Small intestine (tissue), 16 donors: Measurements from ENCODE around the gene SOCS2. TPM values are rescaled to one million over a fixed set of nuclear protein-coding genes. Genes with fewer than 3 reads are reported as not detected.
A peak's percentile ranks its signal among the peaks of the same experiment; 100 is the strongest.

Source experiments
- DNase-seq, 2 donors: peaks; one replicate each; pipeline versions ENCODE4 v3.0.0 to v3.0.0-alpha.2; 2013
- FAIRE-seq: peaks from 2 replicates; lab custom pipeline; 2012; peaks lifted over from hg19 to GRCh38; lab: Jason Lieb, UNC
- H3K27ac ChIP-seq, 3 donors: one replicate each; pipeline ENCODE4 v1.5.1; 2013; ENCODE audit warnings: low read length in 2 of 3, mild to moderate bottlenecking in 2 of 3, control low read depth in 1 of 3, inconsistent platforms in 1 of 3, low read depth in 1 of 3, moderate library complexity in 1 of 3
- H3K27me3 ChIP-seq, 3 donors: one replicate each; pipeline ENCODE4 v1.6.1; 2013; ENCODE audit warnings: low read length in 3 of 3, inconsistent platforms in 1 of 3; ENCODE audit not compliant: control insufficient read depth in 3 of 3, insufficient read depth in 3 of 3
- H3K36me3 ChIP-seq, 3 donors: one replicate each; pipeline ENCODE4 v1.6.1; 2013; ENCODE audit warnings: low read length in 3 of 3, inconsistent platforms in 1 of 3, low read depth in 1 of 3, mild to moderate bottlenecking in 1 of 3, moderate library complexity in 1 of 3; ENCODE audit not compliant: control insufficient read depth in 3 of 3, insufficient read depth in 2 of 3
- H3K4me1 ChIP-seq, 3 donors: one replicate each; pipeline ENCODE4 v1.6.1; 2013; ENCODE audit warnings: low read length in 2 of 3, inconsistent platforms in 1 of 3, low read depth in 1 of 3, mild to moderate bottlenecking in 1 of 3, moderate library complexity in 1 of 3; ENCODE audit not compliant: control insufficient read depth in 3 of 3, insufficient read depth in 2 of 3
- H3K4me3 ChIP-seq, 3 donors: one replicate each; pipeline ENCODE4 v1.5.1; 2013; ENCODE audit warnings: low read length in 3 of 3, control low read depth in 1 of 3, inconsistent platforms in 1 of 3, low read depth in 1 of 3, mild to moderate bottlenecking in 1 of 3, moderate library complexity in 1 of 3
- H3K9me3 ChIP-seq, 2 donors: one replicate each; pipeline ENCODE4 v1.6.1; 2013; ENCODE audit warnings: low read depth in 1 of 2, low read length in 1 of 2; ENCODE audit not compliant: control insufficient read depth in 2 of 2, insufficient read depth in 1 of 2
- WGBS, 3 donors: extraction: QIAGEN DNeasy Blood & Tissue Kit; methylation state at CpG; one replicate each; pipeline ENCODE4 v1.1.7; 2013; 5-methylcytosine and 5-hydroxymethylcytosine counted together
- long read RNA-seq, 10 donors: transcript quantifications; one replicate each; lab custom pipeline, GENCODE V29; 2026
- polyA plus RNA-seq, 4 donors: library from polyadenylated mRNA; stranded (reverse) in 3 of 4; unstranded in 1 of 4; fragments of 200-250 nt in 3 of 4; fragments of 120-200 nt in 1 of 4; gene quantifications; one replicate each; pipeline versions ENCODE4 v1.2.1 to v1.2.3, GENCODE V29; 2013
- donor health status: healthy with polysubstance abuse.
- donor health status: control.
- donor health status: control.
- donor health status: Bipolar disorder and iron deficiency.
- donor health status: healthy.

The SOCS2 gene
- polyA plus RNA-seq: 10 to 100 TPM; 10.8 to 31.8 (median 13.2) TPM
- long read RNA-seq, donor 1, transcript SOCS2-202 (3 exons, 1,065 nt): major isoform, 9 of 18 reads
- long read RNA-seq, donor 1, partial matches to known transcripts: 0 of 18 reads
- long read RNA-seq, donor 1, other reads (novel, unspliced or antisense): 0 of 18 reads
- long read RNA-seq, donor 2, partial matches to known transcripts: 0 of 7 reads
- long read RNA-seq, donor 2, other reads (novel, unspliced or antisense): 0 of 7 reads
- long read RNA-seq, donor 3, partial matches to known transcripts: 0 of 7 reads
- long read RNA-seq, donor 3, other reads (novel, unspliced or antisense): 0 of 7 reads
- long read RNA-seq, donor 4: 0 reads
- long read RNA-seq, donor 5, partial matches to known transcripts: 0 of 4 reads
- long read RNA-seq, donor 5, other reads (novel, unspliced or antisense): 0 of 4 reads
- long read RNA-seq, donor 6, transcript SOCS2-202 (3 exons, 1,065 nt): major isoform, 5 of 8 reads
- long read RNA-seq, donor 6, partial matches to known transcripts: 0 of 8 reads
- long read RNA-seq, donor 6, other reads (novel, unspliced or antisense): 0 of 8 reads
- long read RNA-seq, donor 7: 0 reads
- long read RNA-seq, donor 8, partial matches to known transcripts: 0 of 2 reads
- long read RNA-seq, donor 8, other reads (novel, unspliced or antisense): 0 of 2 reads
- long read RNA-seq, donor 9, partial matches to known transcripts: 0 of 3 reads
- long read RNA-seq, donor 9, other reads (novel, unspliced or antisense): 0 of 3 reads
- long read RNA-seq, donor 10, transcript SOCS2-210 (2 exons, 1,716 nt): major isoform, 6 of 17 reads
- long read RNA-seq, donor 10, partial matches to known transcripts: 0 of 17 reads
- long read RNA-seq, donor 10, other reads (novel, unspliced or antisense): 0 of 17 reads

DNA sequence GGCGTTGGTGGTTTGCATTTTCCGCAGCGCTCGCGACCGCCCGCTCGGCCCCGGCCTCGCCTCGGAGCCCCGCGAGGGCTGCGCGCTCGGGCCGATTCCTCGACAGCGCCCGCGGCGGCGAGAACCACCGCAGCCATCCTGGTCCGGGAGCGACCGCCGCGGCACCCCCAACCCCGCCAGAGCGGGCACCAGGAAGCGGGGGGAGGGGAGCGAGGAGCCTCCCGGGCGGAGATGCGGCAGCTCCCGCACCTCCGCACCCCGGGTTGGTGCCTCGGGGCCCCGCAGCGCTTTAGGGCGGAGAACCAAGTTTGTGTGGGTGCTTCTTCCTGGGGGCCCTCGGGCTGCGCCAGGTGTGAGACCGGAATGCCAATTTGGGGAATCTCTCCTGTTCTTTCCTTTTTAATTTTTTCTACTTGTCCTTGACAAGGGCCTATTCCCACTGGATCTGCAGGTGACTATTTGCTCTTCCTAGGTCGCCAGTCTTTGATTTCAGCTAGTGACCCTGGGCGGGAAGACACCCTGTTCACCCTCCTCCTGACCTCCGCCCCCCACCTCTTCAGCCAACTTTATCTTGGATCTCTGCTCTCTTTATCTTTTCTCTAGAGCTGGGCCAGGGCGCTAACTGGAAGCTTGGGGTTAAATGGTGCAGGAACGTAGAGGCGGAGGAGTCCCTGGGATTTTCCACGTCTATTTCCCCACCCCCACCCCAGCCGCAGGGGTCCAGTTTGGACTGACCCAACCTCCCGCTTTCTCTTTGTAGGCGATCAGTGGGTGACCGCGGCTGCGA is at the start of gene SOCS2:
SOCS2 (plus strand) TSS at position 751 of the 787 bp plus-strand sequence. CDS start 223 bp downstream, outside the sequence.
- FAIRE-seq: no peak

DNA sequence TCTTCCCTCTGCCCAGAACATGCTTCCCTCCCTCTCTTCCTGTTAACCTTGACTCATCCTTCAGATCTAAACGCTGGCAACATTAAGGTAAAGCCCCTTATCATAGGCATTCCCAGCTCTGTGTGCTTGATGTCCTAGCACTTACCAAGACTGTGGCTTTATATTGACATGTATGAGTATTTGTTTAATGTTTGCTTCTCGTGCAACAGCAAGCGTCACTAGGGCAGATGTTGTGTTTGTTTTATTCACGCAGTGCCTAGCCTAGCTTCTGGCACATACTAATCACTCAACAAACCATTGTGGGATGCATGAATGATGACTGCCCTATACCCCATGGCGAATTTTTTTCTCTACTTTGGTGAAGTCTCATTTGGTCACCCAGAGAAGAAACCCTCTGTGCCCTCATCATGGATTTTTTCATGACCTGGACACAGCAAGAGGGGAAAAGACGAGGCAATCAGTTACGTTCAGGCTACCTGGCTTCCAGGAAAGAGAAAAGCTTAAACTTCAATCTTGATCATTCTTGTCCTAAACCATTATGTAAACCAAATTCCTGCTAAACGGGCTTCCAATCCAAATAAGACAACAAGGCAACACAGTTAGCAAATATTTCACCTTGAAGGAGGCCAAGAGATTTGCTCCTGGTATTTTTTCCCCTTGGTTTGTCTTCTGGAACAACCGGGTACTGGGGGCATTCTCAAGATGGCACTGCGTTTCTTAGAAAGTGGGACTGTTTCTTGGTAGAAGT is 47.9 kb upstream of the SOCS2 start:
- H3K27ac ChIP-seq: no peak overlapping the region
- H3K36me3 ChIP-seq: no peaks in the 10 kb centered on the region
- no peak for DNase-seq
- H3K27me3 ChIP-seq: no peaks in the 10 kb centered on the region
- 69 to 80% (median 75%) methylated on average over 10 of the region's 10 CpGs for WGBS, 3 donors
- FAIRE-seq: no peak
- H3K4me1 ChIP-seq: no peaks in the 10 kb centered on the region
- H3K9me3 ChIP-seq: no peaks in the 10 kb centered on the region
- no peak overlapping the region for H3K4me3 ChIP-seq

More for the DNA sequence above, at the start of gene SOCS2:
- 0 to 1% (median 1%) methylated on average over 22 to 59 of the region's 59 CpGs for WGBS, 3 donors
- peaks cover 0 to 5% (median 3%) of the 10 kb centered on the region in 3 donors for H3K4me1 ChIP-seq
- peak; percentile 31 to 87 for DNase-seq
- no peaks in the 10 kb centered on the region for H3K27me3 ChIP-seq
- H3K36me3 ChIP-seq: peaks cover 0 to 3% (median 0%) of the 10 kb centered on the region in 3 donors
- no peaks in the 10 kb centered on the region for H3K9me3 ChIP-seq
- H3K27ac ChIP-seq: peak within 1 kb of the TSS; percentile 75 to 94 (median 94)
- H3K4me3 ChIP-seq: peak within 1 kb of the TSS; percentile 63 to 89 (median 87)

GRCh38 chr12:93526786-93527428 is 45.6 kb upstream of the SOCS2 start:
- FAIRE-seq (no peak), DNase-seq (peak; percentile 3 to 49)
- Histone ChIP-seq H3K27me3 (no peaks in the 10 kb centered on the region), H3K4me3 (no peak overlapping the region), H3K9me3 (no peaks in the 10 kb centered on the region), H3K4me1 (no peaks in the 10 kb centered on the region), H3K27ac (no peak overlapping the region), H3K36me3 (no peaks in the 10 kb centered on the region)
- WGBS, 3 donors: 45 to 72% (median 65%) methylated on average over 4 of the region's 4 CpGs

GRCh38 chr12:93530358-93530757 is 42.1 kb upstream of the SOCS2 start:
- Histone ChIP-seq H3K4me1 (no peaks in the 10 kb centered on the region), H3K27me3 (no peaks in the 10 kb centered on the region), H3K27ac (no peak overlapping the region), H3K4me3 (no peak overlapping the region), H3K36me3 (no peaks in the 10 kb centered on the region), H3K9me3 (no peaks in the 10 kb centered on the region)
- DNase-seq (no peak), FAIRE-seq (no peak)
- WGBS, 3 donors: 48 to 60% (median 50%) methylated on average over 5 of the region's 5 CpGs

DNA sequence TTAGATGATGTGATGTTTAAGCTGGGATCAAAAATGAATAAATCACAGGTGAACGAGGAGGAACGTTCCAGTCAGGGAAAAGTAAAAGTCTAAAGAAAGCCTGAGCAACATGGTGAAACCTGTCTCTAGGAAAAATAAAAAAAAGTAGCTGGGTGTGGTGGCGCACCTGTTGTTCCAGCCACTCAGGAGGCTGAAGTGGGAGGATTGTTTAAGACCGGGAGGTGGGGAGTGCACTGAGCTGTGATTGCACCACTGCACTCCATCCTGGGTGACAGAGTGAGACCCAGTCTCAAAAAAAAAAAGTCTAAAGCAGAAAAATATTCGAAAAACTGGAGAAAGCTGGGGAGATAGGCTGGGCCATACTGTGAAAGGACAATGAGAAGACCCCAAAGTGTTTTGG is 39.2 kb upstream of the SOCS2 start:
- Histone ChIP-seq H3K27ac (no peak overlapping the region), H3K9me3 (no peaks in the 10 kb centered on the region), H3K4me1 (no peaks in the 10 kb centered on the region), H3K27me3 (no peaks in the 10 kb centered on the region), H3K4me3 (no peak overlapping the region), H3K36me3 (no peaks in the 10 kb centered on the region)
- FAIRE-seq (no peak), DNase-seq (no peak)
- 79 to 89% (median 81%) methylated on average over 5 of the region's 5 CpGs for WGBS, 3 donors

GRCh38 chr12:93536111-93536765 is 36.2 kb upstream of the SOCS2 start:
- FAIRE-seq (no peak), DNase-seq (no peak)
- 74 to 80% (median 77%) methylated on average over 2 of the region's 2 CpGs for WGBS, 3 donors
- Histone ChIP-seq H3K36me3 (no peaks in the 10 kb centered on the region), H3K27me3 (no peaks in the 10 kb centered on the region), H3K4me1 (no peaks in the 10 kb centered on the region), H3K27ac (no peak overlapping the region), H3K9me3 (no peaks in the 10 kb centered on the region), H3K4me3 (no peak overlapping the region)
